Vagina (tissue), 2 donors: Measurements from ENCODE around the gene INPP5J. TPM values are rescaled to one million over a fixed set of nuclear protein-coding genes. Genes with fewer than 3 reads are reported as not detected.

Experiments
- DNase-seq, 2 donors: peaks; one replicate each; pipeline ENCODE4 v3.0.0-alpha.2; 2017; ENCODE audit errors: extremely low spot score in 2 of 2
- H3K27ac ChIP-seq: fragments of 200-600 bp; sonication (generic); one replicate; pipeline ENCODE4 v1.5.1; 2019
- H3K27me3 ChIP-seq: fragments of 200-600 bp; sonication (generic); one replicate; pipeline ENCODE4 v1.5.1; 2019
- H3K36me3 ChIP-seq, 2 donors: fragments of 200-600 bp; sonication (generic); one replicate each; pipeline ENCODE4 v1.5.1; 2017 to 2019
- H3K4me1 ChIP-seq: fragments of 200-600 bp; sonication (generic); one replicate; pipeline ENCODE4 v1.5.1; 2019
- H3K4me3 ChIP-seq, 2 donors: fragments of 200-600 bp; sonication (generic); 1 replicate in 1 of 2; 2 replicates in 1 of 2; pipeline ENCODE4 v1.5.1; 2016 to 2019
- H3K9me3 ChIP-seq: fragments of 200-600 bp; sonication (generic); one replicate; pipeline ENCODE4 v1.5.1; 2019
- CTCF ChIP-seq, 3 experiments: fragments of 450-650 bp in 2 of 3; fragments of 200-600 bp in 1 of 3; sonication (generic) in 1 of 3; IDR thresholded peaks; one replicate each; pipeline ENCODE4 v1.5.1; 2017 to 2019; ENCODE audit warnings: antibody characterized with exemption in 3 of 3, mild to moderate bottlenecking in 2 of 3, moderate library complexity in 2 of 3
- POLR2A ChIP-seq, 2 donors: fragments of 450-650 bp; IDR thresholded peaks; one replicate each; pipeline ENCODE4 v1.6.1; 2017; ENCODE audit warnings: antibody characterized with exemption in 2 of 2, mild to moderate bottlenecking in 2 of 2, moderate library complexity in 2 of 2
- POLR2AphosphoS5 ChIP-seq, 2 donors: sonication (generic); formaldehyde crosslinking; IDR thresholded peaks; one replicate each; pipeline ENCODE4 v1.9.0; 2017; ENCODE audit warnings: antibody characterized with exemption in 2 of 2, mild to moderate bottlenecking in 2 of 2, low read depth in 1 of 2; ENCODE audit not compliant: insufficient read depth in 1 of 2
- intact Hi-C: fragments of 100-400 bp; cut with DNase I; formaldehyde crosslinking; loops from one replicate; pipeline ENCODE4 v1.15.1; 2023
- total RNA-seq: library from RNA; depleted of rRNA; stranded (reverse); fragments of >200 nt; gene quantifications from one replicate; pipeline ENCODE4 v1.2.3, GENCODE V29; 2016

Gene INPP5J
- total RNA-seq, 1 donor from 2014 or later, result 5.9 TPM

- Histone ChIP-seq H3K36me3 (no peaks in the 10 kb centered on the region), H3K4me3 (no peak overlapping the region), H3K4me1 (peaks cover 13% of the 10 kb centered on the region), H3K27me3 (no peaks in the 10 kb centered on the region), H3K9me3 (no peaks in the 10 kb centered on the region), H3K27ac (no peak overlapping the region)
- TF ChIP-seq CTCF (IDR thresholded peaks at IDR 0.05) (no peak), POLR2A (IDR thresholded peaks at IDR 0.05) (no peak), POLR2AphosphoS5 (IDR thresholded peaks at IDR 0.05; ENCODE audit: insufficient read depth in 1 of 2, low read depth in 1 of 2) (no peak)
- DNase-seq, result no peak
- intact Hi-C loops, result no loop called here
These were observed 4.5 kb upstream of the INPP5J start for GRCh38 chr22:31118046-31118820.

- peaks cover 14% of the 10 kb centered on the region for H3K4me1 ChIP-seq
- no peaks in the 10 kb centered on the region for H3K27me3 ChIP-seq
- H3K4me3 ChIP-seq, result no peak overlapping the region
- no peaks in the 10 kb centered on the region for H3K9me3 ChIP-seq
- no peak for DNase-seq
- H3K36me3 ChIP-seq, result no peaks in the 10 kb centered on the region
- H3K27ac ChIP-seq, result no peak overlapping the region
- intact Hi-C loops, result no loop called here
- TF ChIP-seq POLR2A (IDR thresholded peaks at IDR 0.05), result no peak
These were observed 3.6 kb upstream of the INPP5J start for GRCh38 chr22:31119026-31119717.

GRCh38 chr22:31120230-31120629 lies 2.5 kb upstream of the INPP5J start:
- TF ChIP-seq POLR2A (IDR thresholded peaks at IDR 0.05), result no peak
- no peak for TF ChIP-seq CTCF (IDR thresholded peaks at IDR 0.05)
- TF ChIP-seq POLR2AphosphoS5 (IDR thresholded peaks at IDR 0.05; ENCODE audit: insufficient read depth in 1 of 2, low read depth in 1 of 2), result no peak
- H3K36me3 ChIP-seq, result no peaks in the 10 kb centered on the region
- no peak overlapping the region for H3K4me3 ChIP-seq
- H3K4me1 ChIP-seq, result peaks cover 14% of the 10 kb centered on the region
- intact Hi-C loops, result no loop called here
- no peak for DNase-seq
- H3K9me3 ChIP-seq, result no peaks in the 10 kb centered on the region
- no peak overlapping the region for H3K27ac ChIP-seq
- H3K27me3 ChIP-seq, result no peaks in the 10 kb centered on the region

DNA sequence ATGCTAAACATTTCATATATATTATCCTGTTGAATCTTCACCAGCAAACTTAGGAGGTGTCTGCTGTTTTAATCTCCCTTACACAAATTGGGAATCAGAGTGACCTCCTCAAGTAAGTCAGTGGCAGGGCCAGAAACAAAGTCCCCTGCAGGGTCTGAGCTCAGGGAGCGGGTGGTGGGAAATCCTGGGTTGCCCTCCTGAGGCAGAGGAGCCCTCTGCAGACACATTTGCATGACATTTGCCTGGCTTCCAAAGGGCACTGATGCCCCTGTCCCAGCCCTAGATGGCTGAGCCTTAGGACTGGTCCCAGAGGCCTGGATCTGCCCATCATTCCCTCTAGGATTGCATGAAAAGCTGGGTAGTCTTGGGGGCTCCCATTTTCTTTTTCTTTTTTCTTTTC lies 2.1 kb upstream of the INPP5J start:
- no peak for DNase-seq
- Histone ChIP-seq H3K4me3 (no peak overlapping the region), H3K36me3 (no peaks in the 10 kb centered on the region), H3K27me3 (no peaks in the 10 kb centered on the region), H3K9me3 (no peaks in the 10 kb centered on the region), H3K27ac (no peak overlapping the region), H3K4me1 (peaks cover 14% of the 10 kb centered on the region)
- intact Hi-C loops, result no loop called here
- TF ChIP-seq POLR2AphosphoS5 (IDR thresholded peaks at IDR 0.05; ENCODE audit: insufficient read depth in 1 of 2, low read depth in 1 of 2) (no peak), CTCF (IDR thresholded peaks at IDR 0.05) (no peak), POLR2A (IDR thresholded peaks at IDR 0.05) (no peak)

DNA sequence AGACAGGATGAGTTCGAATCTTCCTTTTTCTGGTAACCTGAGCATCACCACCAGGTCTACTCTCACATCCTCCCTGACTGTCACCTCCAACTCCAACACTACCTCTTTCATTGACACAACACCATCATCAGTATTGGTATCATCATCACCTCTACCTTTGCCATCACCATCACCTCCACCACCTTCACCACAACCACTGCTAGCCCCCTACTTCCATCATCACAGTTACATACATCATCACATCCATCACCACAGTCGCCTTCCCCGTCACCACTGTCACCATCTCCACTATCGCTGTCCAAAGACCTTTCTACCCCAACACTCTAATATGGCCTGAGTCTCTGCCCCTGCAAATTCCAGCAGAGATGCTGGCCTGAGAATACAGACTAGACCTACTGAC lies 1.4 kb upstream of the INPP5J start:
- no peak overlapping the region for H3K4me3 ChIP-seq
- intact Hi-C loops, result no loop called here
- H3K36me3 ChIP-seq, result no peaks in the 10 kb centered on the region
- DNase-seq, result no peak
- TF ChIP-seq CTCF (IDR thresholded peaks at IDR 0.05), result no peak
- no peak for TF ChIP-seq POLR2AphosphoS5 (IDR thresholded peaks at IDR 0.05; ENCODE audit: insufficient read depth in 1 of 2, low read depth in 1 of 2)
- no peak for TF ChIP-seq POLR2A (IDR thresholded peaks at IDR 0.05)
- H3K27me3 ChIP-seq, result no peaks in the 10 kb centered on the region
- no peak overlapping the region for H3K27ac ChIP-seq
- H3K9me3 ChIP-seq, result no peaks in the 10 kb centered on the region
- H3K4me1 ChIP-seq, result peaks cover 14% of the 10 kb centered on the region
